Right hindlimb (tissue), 1 donor: ENCODE data around the gene ADD2.
"Not testable (repeated sequence)": the region's sequence is repeated elsewhere in the genome, so short reads cannot be mapped to it uniquely, and the experiment has no call there.

Source experiments
- DNase-seq: peaks from one replicate; pipeline ENCODE4 v3.0.0-alpha.2; 2018

Gene ADD2

DNA sequence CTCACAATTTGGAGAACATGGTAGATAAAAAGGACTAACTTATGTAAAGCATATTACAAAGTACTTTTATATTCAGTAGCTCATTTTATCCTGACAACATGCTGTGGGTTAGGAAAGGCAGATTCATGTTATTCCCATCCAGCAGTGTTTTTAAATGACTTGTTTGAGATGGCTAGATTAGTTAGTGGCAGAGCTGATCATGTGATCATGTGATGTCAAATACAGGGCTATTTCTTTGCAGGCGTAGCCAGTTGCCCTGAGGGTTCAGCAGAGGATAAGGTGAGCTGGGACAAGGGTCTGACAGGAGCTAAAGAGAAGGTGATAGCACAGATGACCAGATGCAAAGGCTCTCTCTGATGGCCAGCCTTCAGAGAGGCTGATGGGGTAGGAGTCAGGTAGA lies 97.8 kb downstream of the ADD2 start:
- DNase-seq, result no peak

DNA sequence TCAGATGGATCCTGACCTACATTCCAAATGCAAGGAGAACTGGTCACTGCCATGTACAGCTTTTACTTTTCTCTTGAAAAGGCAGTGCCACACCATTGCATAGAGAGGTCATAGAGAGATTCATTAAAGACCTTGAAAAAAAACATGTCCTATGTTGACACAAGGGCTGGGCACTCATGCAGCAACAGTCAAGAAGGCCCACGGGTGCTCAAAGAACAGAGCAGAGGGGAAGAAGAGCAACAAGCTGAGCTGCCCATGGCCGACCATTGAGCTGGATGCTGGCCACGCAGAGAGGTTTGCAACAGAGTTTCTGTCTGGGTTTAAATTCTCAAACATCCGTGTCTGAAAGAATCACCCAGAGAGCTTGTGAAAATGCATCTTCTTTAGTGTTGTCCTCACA lies 99.1 kb downstream of the ADD2 start:
- DNase-seq, result no peak

DNA sequence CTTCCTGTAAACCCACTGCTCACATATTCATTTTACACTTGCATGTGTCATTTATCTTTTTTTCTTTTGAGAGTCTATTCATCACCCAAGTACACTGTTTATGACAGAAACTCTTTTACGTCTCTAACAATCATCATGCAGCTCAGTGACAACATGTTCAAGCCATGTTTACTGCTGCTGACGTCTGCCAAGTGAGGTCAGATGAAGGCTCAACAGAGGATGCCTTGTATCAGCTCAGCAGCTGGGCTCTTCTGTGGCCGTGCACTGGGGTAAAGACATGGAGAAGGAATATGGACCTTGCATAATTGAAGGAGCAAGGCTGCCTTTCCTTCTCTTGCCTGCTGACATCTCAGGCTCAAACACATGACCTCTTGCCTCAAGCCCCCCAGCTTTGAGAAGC lies 99.6 kb downstream of the ADD2 start:
- no peak for DNase-seq

DNA sequence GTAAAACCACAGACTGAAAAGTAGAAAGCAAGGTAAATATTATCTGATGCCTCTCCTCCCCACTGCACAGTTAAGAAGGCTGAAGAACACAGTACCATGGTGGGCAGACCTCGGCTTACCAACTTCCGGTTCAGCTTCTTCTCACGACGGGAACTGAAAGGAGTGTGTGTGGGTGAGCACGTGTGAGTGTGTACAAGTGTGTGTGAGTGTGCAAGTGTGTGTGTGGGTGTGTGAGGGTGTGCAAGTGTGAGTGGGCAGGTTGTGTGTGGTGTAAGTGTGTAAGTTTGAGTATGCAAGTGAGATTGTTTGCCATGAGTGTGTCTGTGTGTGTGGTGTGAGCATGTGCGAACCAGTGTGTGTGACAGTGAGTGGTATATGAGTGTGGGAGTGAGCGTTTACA lies 103.5 kb downstream of the ADD2 start:
- no peak for DNase-seq

DNA sequence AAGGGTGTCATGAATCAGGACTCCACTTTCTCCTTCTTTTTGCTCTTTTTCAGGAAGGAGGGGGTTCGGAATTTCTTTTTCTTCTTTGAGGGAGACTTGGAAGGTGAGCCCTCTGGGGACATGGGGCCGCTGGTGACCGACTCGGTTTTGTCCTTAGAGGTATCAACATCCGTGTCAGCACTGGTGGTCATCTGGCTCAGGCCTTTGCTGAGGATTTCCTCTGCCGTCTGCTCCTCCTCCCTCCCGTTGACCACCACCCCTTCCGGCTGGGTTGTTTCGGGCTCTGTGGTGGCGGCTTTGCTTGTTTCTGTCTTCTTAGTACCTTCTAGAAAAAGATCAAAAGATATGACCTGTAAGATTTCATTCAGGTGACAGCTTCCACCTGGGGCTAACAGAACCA lies 104.6 kb downstream of the ADD2 start:
- no peak for DNase-seq

DNA sequence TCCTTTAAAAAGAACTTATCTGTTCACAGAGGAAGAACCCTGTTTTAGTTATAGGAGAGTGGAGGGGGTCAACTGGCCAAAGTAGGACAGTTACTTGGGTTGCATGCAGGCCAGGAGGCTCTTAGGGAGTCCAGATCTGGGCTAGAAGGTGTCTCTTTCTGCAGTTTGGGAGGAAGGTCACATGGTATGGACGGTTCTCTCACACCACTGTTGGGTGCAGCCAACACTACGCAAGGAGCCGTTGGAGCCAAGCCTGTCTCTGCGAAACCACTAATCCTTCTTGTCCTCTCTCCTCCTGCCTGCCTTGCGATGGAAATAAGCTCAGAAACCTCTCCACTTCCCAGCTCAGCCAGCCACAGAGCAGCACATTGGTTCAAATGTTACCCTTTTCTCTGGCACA lies 108.4 kb downstream of the ADD2 start:
- no peak for DNase-seq

DNA sequence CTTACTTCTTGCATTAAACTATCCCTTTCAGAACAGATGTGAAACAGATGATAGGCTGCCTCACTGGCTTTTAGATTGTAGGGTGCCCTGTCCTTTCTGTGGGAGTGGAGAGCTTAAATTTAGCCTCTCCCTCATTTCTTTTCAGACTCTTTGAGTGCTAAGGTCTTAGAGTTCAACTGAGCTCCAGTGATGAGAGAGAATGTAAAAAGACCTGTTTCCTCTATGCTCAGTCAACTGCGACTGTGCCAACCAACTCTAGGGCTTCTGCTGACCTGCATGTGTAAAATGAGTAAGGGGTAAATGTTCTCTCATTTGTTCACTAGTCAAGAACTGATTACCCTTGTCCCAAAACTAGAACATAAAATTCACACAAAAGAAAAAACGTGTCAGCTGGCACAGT lies 109.5 kb downstream of the ADD2 start:
- DNase-seq, result no peak

DNA sequence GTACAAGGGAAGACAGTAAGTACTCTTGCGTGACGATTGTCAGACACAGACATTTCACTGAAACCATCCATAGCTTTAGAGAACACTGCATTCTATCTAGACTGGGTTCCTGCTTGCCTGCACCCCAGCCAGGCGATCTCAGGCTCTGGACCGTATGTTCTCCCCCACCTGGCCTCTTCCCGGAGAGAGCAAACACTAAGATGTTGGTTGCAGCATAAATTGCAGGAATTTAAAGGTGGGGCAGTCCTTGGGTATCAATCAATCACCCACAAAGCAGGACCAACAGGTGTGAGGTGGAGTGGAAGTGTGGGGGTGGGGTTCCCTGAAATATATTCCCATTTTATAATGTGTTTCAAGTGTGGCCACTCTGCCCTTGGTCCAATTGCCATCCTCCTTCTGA lies 110.8 kb downstream of the ADD2 start:
- no peak for DNase-seq

DNA sequence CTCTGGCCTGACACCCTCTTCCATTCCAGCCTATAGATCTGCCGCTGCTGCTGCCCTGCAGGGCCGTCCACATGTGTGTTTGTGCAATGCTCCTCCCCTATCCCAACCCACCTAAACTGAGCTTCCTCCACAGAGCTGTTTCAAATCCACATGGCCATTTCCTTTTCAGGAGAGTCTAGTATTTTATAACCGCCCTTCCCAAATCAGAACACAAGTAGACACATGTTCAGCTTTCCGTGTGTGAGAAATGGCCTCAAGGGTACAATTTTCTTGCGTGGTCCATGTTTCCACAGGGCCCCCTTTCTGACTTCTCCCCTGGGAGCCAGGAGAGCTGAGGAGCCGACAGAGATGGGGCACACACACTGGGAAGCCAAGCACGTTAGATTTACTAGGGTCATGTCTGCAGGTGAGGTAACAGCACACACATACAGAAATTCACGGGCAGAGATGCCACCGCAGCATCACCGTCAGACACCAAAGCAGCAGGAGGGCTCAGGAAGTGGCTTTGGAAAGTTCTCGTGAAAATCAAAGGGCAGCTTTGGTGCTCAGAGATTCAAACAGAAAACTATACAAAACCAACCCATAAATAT lies 111.5 kb downstream of the ADD2 start:
- DNase-seq, result no peak

DNA sequence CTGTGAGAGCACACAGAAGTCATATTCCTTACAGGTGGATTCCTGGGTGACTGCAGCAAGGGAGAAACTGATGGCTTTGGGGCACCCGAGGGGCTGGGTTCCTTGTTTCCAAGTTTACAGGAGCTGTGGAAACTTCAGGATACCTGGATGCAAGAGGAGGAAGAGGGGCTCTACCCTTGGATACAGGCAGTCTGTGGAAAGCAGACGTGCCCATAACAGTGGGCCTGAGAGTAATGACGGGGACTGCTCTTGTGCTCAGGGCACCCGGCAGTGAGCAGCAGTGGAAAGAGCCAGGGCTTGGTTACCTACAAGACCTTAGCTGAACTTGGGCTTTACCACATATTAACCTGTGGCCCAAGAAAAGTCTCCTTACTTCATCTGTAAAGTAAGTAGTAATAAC lies 112.2 kb downstream of the ADD2 start:
- DNase-seq, result no peak

DNA sequence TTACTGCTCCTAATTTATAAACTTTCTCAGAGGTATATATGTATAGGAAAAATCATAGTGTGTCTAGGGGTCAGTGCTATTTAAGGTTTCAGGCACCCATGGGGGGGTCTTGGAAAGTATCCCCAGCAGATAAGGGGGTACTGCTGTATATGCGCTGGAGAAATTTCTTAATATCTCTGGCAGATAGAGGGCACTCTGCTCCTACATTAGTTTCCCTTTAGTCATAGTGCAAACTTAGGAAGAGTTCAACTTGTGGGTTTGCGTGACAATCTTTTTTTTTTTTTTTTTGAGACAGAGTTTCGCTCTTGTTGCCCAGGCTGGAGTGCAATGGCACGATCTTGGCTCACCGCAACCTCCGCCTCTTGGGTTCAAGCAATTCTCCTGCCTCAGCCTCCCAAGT lies 112.8 kb downstream of the ADD2 start:
- not testable (repeated sequence) for DNase-seq

DNA sequence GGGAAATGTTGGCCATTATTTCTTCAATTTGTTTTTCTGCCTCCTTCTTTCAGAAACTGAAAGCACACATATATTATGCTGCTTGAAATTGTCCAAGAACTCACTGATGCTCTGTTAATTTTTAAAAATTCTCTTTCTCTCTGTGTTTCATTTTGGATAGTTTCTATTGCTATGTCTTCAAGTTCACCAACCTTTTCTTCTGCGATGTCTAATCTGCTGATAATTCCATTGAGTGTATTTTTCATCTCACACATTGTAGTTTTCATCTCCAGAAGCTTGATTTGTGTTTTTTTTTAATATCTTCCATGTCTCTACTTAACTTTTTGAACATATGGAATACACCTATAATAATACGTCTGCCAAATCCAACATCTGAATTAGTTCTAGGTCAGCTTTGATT lies 116.3 kb downstream of the ADD2 start:
- no peak for DNase-seq

DNA sequence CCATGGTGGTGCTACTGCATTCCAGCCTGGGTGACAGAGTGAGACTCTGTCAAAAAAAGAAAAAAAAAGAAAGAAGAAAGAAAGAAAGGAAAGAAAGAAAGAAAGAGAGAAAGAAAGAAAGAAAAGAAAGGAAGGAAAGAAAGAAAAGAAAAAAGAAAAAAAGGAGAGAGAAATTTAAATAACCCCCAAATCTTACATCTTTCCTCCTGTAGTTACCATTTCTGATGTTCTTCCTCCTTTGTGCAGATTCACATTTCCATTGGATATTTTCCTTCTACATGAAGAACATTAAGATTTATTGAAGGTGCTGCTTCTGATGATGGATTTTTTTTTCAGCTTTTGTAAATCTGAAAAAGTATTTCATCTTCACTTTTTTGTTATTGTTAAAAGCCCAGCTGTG lies 117.0 kb downstream of the ADD2 start:
- DNase-seq, result no peak

DNA sequence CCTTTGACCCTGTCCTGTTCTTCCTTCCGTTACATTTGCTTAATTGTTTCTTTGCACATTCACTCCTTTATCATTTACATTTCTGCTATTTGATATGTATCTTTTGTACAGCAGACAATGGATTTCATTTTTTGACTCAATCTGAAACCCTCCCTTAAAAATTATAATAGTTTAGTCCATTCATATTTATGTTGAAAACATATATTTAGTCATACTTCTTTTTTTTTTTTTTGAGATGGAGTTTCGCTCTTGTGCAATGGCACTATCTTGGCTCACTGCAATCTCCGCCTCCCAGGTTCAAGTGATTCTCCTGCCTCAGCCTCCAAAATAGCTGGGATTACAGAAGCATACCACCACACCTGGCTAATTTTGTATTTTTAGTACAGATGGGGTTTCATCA lies 119.0 kb downstream of the ADD2 start:
- DNase-seq, result no peak

DNA sequence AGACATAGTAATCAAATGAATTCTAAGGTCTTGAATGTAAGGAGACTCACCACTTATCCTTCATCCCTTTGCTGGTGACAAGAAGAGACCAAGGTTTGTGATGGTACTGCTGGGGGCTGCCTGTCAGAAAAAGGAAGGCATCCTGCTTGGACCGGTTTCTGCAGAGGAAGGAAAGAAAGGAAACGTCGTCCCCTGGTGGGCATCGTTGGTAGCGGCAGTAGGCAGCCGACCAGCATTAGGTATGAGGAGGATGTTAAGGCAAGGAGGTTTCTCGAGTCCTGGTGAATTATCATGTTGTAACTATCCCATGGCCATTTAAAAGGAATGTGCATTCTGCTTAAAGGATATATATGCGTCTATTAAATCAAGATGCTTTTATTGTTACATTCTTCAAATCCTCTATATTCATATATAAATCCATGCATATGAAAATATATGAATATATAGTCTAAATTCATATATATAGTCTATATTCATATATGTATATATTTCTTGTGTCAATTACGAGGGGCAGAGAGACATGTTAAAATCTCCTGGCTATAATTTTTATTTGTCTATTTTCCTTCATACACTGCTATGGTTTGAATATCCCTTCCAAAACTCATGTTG lies 120.0 kb downstream of the ADD2 start:
- peak; percentile 69 for DNase-seq

DNA sequence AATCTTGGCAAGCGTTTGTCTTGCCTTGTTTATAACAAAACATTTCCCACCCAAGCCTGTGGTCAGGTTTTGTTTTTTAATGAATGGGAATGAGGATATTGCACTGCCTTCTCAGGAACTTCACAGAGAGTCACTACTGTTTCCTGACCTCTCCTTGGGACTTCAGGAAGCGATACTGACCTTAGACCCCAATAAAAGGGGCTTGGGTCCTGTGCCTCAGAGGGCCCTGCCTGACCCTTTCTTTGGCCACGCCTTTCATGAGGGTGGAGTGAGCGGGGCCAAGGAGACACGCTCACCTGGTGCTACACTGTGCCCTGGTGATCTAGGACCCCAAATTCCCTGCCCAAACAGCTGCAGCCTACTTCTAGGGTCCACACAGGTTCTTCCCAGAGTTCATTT lies 121.6 kb downstream of the ADD2 start:
- DNase-seq, result no peak

DNA sequence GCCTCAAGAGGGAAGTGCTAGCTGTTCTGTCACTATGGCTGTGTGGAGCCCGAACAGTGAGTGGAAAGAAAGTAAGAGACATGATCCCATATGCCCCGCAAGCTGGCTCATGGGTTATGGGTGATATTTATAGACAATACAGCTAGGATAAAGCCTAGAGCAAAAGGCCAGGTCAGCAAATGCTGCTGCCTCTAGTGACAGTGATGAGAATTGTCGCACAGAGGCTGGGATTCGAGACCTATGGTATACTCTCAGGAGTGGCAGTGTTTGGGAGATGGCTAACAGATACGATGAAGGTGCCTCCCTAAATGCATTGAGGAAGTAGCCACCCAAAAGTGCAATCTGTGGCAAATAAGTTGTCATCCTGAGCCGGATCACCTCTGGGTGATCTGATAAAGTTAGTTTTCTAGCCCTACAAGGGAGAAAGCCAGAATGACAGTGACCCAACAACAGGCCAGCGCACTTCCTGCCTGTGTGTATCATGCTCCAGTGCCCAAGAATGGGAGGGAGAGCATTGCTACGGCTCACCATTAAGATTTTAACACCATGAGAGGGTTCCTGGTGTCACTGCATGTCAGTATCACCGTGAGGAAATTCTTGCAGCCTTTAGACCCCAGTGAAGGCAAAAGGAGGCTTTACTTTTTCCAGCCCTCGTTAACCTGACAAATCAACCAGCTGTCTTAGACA lies 122.1 kb downstream of the ADD2 start:
- DNase-seq, result no peak

DNA sequence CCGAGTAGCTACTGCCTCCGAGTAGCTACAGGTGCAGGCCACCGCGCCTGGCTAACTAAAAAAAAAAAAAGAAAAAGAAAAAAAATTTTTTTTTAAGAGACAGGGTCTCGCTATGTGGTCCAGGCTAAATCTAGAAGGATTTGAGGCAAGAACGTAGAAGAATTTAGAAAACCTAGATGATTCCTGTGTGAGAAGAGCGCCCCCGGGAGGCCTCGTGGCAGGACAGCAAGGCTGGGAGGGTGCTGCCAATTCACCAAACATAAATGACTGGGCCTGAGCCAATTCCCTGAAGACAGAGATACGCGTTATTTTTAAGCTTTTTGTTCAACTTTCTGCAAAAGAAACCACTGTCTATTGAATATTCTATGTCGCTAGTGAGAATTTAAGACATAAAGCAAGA lies 124.3 kb downstream of the ADD2 start:
- DNase-seq, result no peak

DNA sequence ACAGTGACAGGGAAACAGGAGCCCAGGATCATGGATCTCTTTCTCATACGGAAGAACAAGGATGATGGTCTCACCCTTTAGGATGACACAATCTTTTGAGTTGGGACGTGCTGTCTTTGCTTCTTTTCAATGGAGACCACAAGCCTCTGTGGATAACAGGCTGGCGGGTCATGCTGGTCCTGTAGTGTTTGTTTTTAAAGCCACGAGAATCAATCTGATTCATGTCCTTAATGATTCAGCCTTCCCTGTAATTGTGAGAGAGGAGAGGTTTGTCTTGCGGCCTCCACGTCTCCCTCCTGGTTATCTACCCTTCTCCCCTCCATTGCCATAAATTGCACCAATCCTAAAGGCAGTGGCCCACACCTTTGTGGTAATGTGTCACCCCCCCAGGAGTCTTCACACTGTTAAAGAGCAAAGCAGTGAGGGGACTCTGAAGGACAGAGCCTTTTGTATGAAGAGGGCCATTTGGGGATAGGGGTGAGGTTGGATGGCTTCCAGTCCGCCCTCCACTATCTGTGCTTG lies 126.7 kb downstream of the ADD2 start:
- no peak for DNase-seq

DNA sequence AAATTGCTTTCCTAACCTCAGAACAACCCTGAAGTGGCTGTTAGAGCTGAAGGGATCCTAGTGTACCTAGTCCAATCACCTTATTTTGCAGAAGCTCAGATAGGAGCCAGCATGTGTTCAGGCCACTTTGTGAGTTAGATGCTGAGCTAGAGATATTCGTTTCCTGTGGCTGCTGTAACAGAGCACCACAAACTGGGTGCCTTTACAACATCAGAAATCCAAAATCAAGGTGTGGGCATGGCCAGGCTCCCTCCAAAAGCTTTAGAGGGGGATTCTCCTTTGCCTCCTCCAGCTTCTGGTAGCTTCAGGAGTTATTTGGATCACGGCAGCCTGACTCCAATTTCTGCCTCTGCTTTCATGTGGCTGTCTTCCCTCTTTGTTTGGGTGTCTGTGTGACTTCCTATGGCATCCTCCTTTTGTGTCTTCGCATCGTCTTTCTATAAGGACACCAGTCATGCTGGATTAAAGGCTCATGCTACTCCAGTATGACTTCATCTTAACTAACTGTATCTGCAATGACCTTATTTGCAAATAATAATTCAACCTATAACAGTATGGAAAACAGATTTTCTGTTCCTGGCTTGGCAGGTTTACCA lies 128.1 kb downstream of the ADD2 start:
- DNase-seq, result no peak

DNA sequence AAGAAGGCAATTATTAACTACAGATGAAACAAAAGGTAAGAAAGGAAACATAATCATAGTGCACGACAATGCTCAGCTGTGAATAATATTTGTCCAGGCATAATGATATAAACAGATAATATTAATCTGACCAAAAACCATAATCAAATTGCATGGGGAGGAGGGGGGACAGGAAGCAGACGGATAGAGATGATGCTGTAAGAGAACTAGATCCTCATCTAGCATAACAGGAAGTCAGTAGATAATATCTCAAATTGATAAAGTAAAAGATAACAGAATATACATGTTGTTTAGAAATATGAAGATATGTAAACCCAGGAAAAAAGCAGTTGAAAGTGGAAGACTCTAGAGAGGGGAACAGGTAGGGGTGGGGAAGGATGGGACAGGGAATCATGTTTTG lies 129.4 kb downstream of the ADD2 start:
- DNase-seq, result no peak

DNA sequence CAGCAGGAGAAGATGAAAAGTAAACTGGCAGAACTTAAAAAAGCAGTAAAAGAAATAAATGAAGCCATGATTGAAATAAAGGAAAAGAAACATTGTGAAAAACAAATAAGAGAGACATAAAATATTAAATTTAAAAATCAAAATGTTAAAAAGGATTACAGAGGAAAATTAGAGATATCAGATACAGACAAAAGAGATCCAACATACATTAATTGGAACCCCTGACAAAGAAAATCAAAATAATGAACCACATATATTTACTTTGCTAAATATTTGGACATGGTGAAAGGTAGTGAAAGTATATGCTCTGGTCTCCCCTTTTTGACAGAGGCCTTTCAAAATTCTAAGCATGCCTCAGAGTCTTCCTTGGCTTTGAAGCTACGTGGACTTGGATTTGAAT lies 134.5 kb downstream of the ADD2 start:
- DNase-seq, result no peak

DNA sequence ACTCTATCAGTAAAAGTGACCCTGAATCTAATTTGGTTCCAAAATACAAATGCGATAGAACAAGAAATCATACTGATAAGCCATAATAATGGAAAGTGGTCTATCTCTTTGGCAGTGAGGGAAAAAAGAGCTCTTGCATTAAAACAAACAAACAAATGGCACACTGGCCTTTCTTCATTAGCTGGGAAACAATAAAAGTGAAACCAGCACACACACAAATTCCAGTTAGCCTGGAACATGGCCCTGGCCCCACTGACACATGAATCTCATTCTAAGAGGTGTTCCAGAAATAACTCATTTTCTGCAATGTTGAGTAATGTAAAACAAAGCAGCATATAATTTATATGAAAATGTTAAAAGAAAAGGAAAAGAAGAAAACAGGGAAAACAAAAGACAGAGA lies 135.0 kb downstream of the ADD2 start:
- no peak for DNase-seq

DNA sequence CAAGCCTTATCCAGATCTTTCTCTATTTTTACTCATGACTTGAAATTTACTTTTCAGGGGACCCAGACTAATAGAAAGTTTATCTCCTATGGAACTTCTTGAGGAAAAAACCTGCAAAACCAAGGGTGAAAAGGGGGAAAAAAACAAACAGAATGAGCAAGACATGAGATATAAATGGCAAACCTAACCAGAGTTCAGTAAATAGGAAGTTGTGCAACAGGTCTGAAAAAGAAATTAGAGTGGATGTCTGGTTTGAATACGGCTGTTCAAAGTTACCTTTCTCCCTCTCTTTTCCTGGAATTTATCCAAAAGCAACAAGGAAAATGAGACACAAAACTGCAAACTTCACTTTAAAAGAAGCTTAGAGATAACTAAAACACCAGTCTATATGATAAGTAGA lies 135.6 kb downstream of the ADD2 start:
- DNase-seq, result no peak
